Measurements from ENCODE around the gene G2E3.

The G2E3 gene

DNA sequence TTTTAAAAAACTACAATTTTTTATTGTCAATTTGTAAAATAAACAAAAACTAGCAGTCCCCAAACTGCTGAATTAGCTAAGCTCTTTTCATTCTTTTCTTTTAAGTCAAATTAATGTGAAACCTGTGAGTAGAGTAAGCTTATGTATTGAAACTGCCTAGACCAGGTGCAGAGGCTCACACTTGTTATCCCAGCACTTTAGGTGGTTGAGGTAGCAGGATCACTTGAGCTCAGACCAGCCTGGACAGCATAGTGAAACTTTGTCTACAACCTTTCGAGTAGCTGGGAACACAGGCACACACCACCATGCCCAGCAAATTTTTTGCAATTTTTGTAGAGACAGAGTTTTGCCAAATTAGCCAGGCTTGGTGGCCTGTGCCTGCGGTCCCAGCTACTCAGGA, 89.5 kb downstream of the G2E3 start:
- DNase-seq (ENCODE audit: low read depth in 1 of 2, low spot score in 1 of 2), result no peak

DNA sequence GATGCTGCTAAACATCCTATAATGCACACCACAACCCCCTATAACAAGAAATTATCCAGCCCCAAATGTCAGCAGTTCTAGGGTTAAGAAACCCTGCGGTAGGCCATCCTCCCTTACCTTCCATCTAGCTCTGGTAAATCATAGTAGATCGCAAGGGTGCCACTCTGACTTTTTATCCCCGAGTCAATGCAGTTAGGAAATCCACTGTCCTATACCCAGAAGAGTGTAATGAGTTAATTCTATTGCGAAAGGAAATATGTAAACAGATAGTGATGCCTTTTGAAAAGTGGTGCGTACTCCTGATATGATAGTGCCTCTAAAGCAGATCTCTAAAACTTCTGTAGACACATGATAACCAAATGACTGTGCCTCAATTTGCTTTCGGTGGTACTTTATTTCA, 93.0 kb downstream of the G2E3 start:
- DNase-seq (ENCODE audit: low read depth in 1 of 2, low spot score in 1 of 2), result no peak

DNA sequence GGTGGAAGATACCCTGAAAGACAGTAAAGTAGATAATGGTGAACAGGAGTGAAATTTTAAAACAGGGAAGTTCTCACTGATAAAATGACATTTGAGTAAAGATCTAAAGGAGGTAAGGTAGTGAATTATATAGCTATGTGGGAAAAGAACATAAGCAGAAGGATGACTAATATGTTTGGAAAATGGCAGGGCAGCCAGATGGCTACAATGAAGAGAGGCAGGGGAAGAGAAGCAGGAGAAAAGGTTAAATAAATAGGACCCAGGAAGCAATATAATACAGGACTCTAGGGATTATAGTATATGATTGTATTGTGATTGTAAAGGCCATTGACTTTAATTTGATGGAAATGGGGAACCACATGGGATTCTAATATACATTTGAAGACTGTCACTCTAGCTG, 96.2 kb downstream of the G2E3 start:
- no peak for DNase-seq (ENCODE audit: low read depth in 1 of 2, low spot score in 1 of 2)

DNA sequence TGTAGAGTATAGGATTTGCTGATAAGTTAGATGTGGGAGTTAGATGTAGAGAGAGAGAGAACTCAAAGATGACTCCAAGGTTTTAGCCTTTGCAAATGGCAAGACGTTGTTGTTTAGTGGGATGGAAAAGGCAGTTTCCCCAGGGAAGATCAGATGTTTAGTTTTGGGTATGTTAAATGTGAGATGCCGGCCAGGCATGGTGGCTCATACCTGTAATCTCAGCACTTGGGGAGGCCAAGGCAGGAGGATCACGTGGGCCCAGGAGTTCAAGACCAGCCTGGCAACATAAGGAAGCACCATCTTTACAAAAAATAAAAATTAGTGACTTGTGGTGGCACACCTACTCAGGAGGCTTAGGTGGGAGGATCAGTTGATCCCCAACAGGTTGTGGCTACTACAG, 96.7 kb downstream of the G2E3 start:
- no peak for DNase-seq (ENCODE audit: low read depth in 1 of 2, low spot score in 1 of 2)

DNA sequence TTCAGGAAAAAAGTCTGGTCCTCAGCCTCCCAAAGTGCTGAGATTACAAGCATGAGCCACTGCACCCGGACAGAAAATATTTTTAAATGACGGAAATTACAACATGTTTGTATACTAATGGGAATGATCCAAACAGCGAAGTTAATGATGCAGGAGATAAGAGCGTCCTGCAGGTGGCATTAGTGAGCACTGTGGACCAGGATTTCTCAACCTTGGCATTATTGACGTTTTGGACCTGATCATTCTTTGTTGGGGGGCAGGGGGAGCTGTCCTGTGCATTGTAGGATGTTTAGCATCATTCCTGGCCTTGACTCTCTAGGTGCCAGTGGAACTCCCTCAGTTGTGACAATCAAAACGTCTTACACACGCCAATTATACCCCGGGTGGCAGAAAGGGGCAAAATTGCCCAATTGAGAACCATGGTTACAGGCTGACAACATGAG, 97.3 kb downstream of the G2E3 start:
- DNase-seq (ENCODE audit: low read depth in 1 of 2, low spot score in 1 of 2), result peak in 1 of 2 donors; percentile 2

DNA sequence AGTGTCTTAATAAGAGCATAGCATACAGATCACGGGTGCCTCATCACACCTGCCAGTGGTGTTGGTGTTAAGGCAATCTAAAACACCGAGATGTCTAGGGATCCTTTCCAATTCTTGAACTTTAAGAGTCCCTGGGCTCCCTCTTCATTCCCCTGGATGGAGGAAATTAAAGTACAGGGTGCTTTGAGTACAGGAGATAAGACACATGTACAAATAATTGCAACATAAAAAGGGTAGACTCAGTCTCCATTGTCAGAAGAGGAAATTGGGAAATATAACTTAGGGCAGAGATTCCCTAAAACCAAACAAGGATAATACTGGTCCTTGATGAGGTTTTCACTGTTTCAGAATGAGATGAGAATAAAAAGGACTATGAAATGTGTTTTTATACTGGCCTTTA, 98.1 kb downstream of the G2E3 start:
- no peak for DNase-seq (ENCODE audit: low read depth in 1 of 2, low spot score in 1 of 2)

DNA sequence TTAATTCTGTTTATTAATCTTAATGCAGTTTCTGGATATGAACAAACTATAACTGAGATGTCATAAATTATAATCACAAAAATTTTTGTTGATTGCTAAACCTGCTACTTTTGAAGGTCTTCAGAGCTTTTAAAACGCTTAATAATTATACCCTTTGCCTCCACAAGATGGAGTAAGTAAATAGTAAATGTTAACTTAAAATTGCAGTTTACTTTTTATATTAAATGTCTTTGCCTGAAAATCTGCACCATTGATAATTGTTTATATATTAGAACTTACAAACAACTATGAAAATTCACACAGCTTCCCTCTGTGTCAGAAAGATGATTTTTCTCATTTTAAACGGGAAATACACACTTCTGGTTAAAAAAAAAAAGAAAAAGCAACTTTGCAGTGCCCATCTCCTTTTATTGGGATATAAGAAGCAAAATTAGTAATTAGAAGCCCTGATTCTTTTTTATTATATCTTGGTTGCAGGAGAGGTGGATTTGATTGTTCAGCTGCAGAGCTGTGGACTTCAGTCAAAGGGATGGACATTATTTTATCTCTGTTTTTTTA, 98.7 kb downstream of the G2E3 start:
- no peak for DNase-seq (ENCODE audit: low read depth in 1 of 2, low spot score in 1 of 2)

DNA sequence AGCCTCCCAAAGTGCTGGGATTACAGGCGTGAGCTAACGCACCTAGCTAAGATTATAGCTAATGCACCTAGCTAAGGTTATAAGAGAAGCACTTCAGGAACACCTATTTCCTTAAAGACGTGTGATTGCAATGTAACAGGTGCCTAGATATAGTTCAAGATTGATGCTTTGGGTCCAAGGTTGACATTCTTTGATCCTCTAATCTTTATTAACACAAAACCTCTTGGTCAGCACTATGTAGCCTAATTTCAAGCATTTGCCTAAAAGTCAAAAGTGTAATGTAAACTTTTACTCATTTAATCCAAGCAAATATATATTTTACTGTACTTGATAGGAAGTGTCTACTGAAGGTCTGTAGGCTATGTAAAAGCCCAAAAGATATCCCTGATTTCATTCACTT, 99.7 kb downstream of the G2E3 start:
- no peak for DNase-seq (ENCODE audit: low read depth in 1 of 2, low spot score in 1 of 2)

DNA sequence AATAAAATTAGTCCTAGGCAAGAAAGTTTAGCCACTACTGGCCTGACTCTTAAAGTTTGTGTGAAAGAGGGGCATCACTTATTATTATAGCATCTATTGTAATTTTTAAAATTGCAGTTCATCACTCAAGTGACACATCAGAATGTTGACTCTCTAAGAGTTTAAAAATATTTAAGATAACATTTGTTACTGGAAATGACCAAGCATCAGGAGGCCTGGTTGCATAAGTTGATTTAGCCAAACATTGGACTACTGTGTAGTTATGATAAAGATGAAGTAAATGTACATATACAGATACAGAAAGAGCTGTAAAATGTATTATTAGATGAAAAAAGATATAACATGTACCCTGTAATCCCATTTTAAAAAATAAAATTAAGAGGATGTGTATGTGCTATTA, 110.6 kb downstream of the G2E3 start:
- no peak for DNase-seq (ENCODE audit: low read depth in 1 of 2, low spot score in 1 of 2)
